IMR-90 (cell line): ENCODE measurements around the gene CGB1. TPM values are rescaled to one million over a fixed set of nuclear protein-coding genes. Genes with fewer than 3 reads are reported as not detected.

ENCODE experiments used
- ATAC-seq: fragments of 200-7000 bp; cut with Tn5 transposase; 2 replicates; pipeline ENCODE4 v1.9.1; 2020; ENCODE audit warnings: low read depth, mild to moderate bottlenecking, moderate library complexity
- BruUV-seq: library from RNA; stranded (reverse); fragments of 400-500 nt; replicated peaks from 2 replicates; lab custom pipeline; 2021; lab: Mats Ljungman, UMichigan
- CTCF ChIA-PET: fragments of 300-600 bp; formaldehyde crosslinking; extraction: SDS; loops from one replicate; lab custom pipeline; 2021; ENCODE audit warnings: antibody characterized with exemption; lab: Yijun Ruan, JAX
- POLR2A ChIA-PET: fragments of 300-600 bp; sonication (Branson Sonifier 250); formaldehyde crosslinking; loops from one replicate; lab custom pipeline; 2022; ENCODE audit warnings: antibody characterized with exemption; ENCODE audit not compliant: unreplicated experiment; lab: Charles Lee
- DNase-seq: peaks from one replicate; pipeline ENCODE4 v3.0.0; 2013
- H2AFZ ChIP-seq: replicated peaks from 2 replicates; pipeline ENCODE3; 2013; ENCODE audit warnings: low read length, mild to moderate bottlenecking; ENCODE audit not compliant: poor library complexity
- H2AK5ac ChIP-seq: 2 replicates; pipeline ENCODE4 v1.6.1; 2013; ENCODE audit warnings: low read depth, low read length, inconsistent platforms
- H2AK9ac ChIP-seq: replicated peaks from 2 replicates; pipeline ENCODE3; 2013; ENCODE audit warnings: mild to moderate bottlenecking, low read depth, low read length, moderate library complexity; ENCODE audit not compliant: poor library complexity
- H2BK120ac ChIP-seq: 2 replicates; pipeline ENCODE4 v1.6.1; 2013; ENCODE audit warnings: low read depth, low read length, inconsistent platforms
- H2BK15ac ChIP-seq: 3 replicates; pipeline ENCODE4 v1.6.1; 2013; ENCODE audit warnings: low read depth, low read length, inconsistent platforms
- H2BK20ac ChIP-seq: 2 replicates; pipeline ENCODE4 v1.6.1; 2013; ENCODE audit warnings: low read depth, mild to moderate bottlenecking, inconsistent platforms, low read length, moderate library complexity
- H2BK5ac ChIP-seq: 2 replicates; pipeline ENCODE4 v1.6.1; 2013; ENCODE audit warnings: mild to moderate bottlenecking, low read depth, low read length, inconsistent platforms; ENCODE audit not compliant: poor library complexity, severe bottlenecking
- H3K14ac ChIP-seq: replicated peaks from 2 replicates; pipeline ENCODE4 v1.6.1; 2013; ENCODE audit warnings: low read depth, low read length, inconsistent platforms
- H3K18ac ChIP-seq: 2 replicates; pipeline ENCODE4 v1.6.1; 2013; ENCODE audit warnings: low read depth, low read length, control low read depth
- H3K23ac ChIP-seq: 2 replicates; pipeline ENCODE4 v1.6.1; 2013; ENCODE audit warnings: low read depth, low read length, inconsistent platforms
- H3K27ac ChIP-seq: 2 replicates; pipeline ENCODE4 v1.5.1; 2013; ENCODE audit warnings: mild to moderate bottlenecking, control low read depth, low read length; ENCODE audit not compliant: insufficient read depth
- H3K27me3 ChIP-seq: 2 replicates; pipeline ENCODE4 v1.6.1; 2013; ENCODE audit warnings: low read length; ENCODE audit not compliant: control insufficient read depth, insufficient read depth
- H3K36me3 ChIP-seq: 2 replicates; pipeline ENCODE4 v1.6.1; 2013; ENCODE audit warnings: low read length, mixed read lengths; ENCODE audit not compliant: control insufficient read depth, insufficient read depth
- H3K4ac ChIP-seq: 2 replicates; pipeline ENCODE4 v1.6.1; 2013; ENCODE audit warnings: low read depth, low read length, inconsistent platforms
- H3K4me1 ChIP-seq: 2 replicates; pipeline ENCODE4 v1.6.1; 2013; ENCODE audit warnings: low read length, mixed read lengths; ENCODE audit not compliant: control insufficient read depth, insufficient read depth
- H3K4me2 ChIP-seq: 2 replicates; pipeline ENCODE4 v1.6.1; 2013; ENCODE audit warnings: low read depth, mild to moderate bottlenecking, control low read depth, low read length, moderate library complexity
- H3K4me3 ChIP-seq: 2 replicates; pipeline ENCODE4 v1.5.1; 2013; ENCODE audit warnings: low read depth, mild to moderate bottlenecking, control low read depth, low read length, moderate library complexity; ENCODE audit not compliant: insufficient read depth
- H3K56ac ChIP-seq: 2 replicates; pipeline ENCODE4 v1.6.1; 2013; ENCODE audit warnings: low read length, inconsistent platforms; ENCODE audit not compliant: insufficient read depth; ENCODE audit errors: extremely low read depth
- H3K79me1 ChIP-seq, 2 experiments: 2 replicates each; pipeline ENCODE4 v1.6.1; 2013; ENCODE audit warnings: low read length in 2 of 2, inconsistent platforms in 1 of 2, low read depth in 1 of 2
- H3K9ac ChIP-seq: 2 replicates; pipeline ENCODE4 v1.6.1; 2013; ENCODE audit warnings: low read depth, low read length, control low read depth
- H3K9me1 ChIP-seq: 2 replicates; pipeline ENCODE4 v1.6.1; 2013; ENCODE audit warnings: low read length, inconsistent platforms; ENCODE audit not compliant: insufficient read depth
- H3K9me3 ChIP-seq: 2 replicates; pipeline ENCODE4 v1.6.1; 2013; ENCODE audit warnings: low read length; ENCODE audit not compliant: control insufficient read depth, insufficient read depth
- H4K20me1 ChIP-seq: 2 replicates; pipeline ENCODE4 v1.6.1; 2013; ENCODE audit warnings: low read length, inconsistent platforms; ENCODE audit not compliant: insufficient read depth
- H4K5ac ChIP-seq: 2 replicates; pipeline ENCODE4 v1.6.1; 2013; ENCODE audit warnings: mild to moderate bottlenecking, low read depth, low read length, control low read depth
- H4K8ac ChIP-seq, 2 experiments: 2 replicates each; pipeline ENCODE4 v1.6.1; 2013; ENCODE audit warnings: low read depth in 2 of 2, low read length in 2 of 2, control low read depth in 1 of 2, inconsistent platforms in 1 of 2
- H4K91ac ChIP-seq: 2 replicates; pipeline ENCODE4 v1.6.1; 2013; ENCODE audit warnings: low read depth, low read length, inconsistent platforms; ENCODE audit not compliant: insufficient read depth
- BHLHE40 ChIP-seq: fragments of 150-350 bp; IDR thresholded peaks from 2 replicates; pipeline ENCODE4 v1.6.1; 2016; ENCODE audit warnings: mild to moderate bottlenecking, low read depth, low read length
- CEBPB ChIP-seq: IDR thresholded peaks from 2 replicates; pipeline ENCODE4 v1.6.1; 2012; ENCODE audit warnings: low read depth, low read length, improper control_type of control experiment
- CHD1 ChIP-seq: IDR thresholded peaks from 2 replicates; pipeline ENCODE4 v1.6.1; 2012; ENCODE audit warnings: low read depth, low read length, improper control_type of control experiment
- CTCF ChIP-seq: conservative IDR thresholded peaks from 2 replicates; pipeline ENCODE4 v1.5.1; 2012; ENCODE audit warnings: mild to moderate bottlenecking, low read depth, low read length, improper control_type of control experiment
- ELK1 ChIP-seq: fragments of 150-350 bp; IDR thresholded peaks from 2 replicates; pipeline ENCODE4 v1.6.1; 2016; ENCODE audit warnings: low read depth, mild to moderate bottlenecking, low read length, moderate library complexity, borderline replicate concordance
- FOS ChIP-seq: fragments of 150-350 bp; IDR thresholded peaks from 2 replicates; pipeline ENCODE4 v1.6.1; 2016; ENCODE audit warnings: low read depth, low read length
- MAFK ChIP-seq: IDR thresholded peaks from 2 replicates; pipeline ENCODE4 v1.6.1; 2012; ENCODE audit warnings: low read depth, low read length, improper control_type of control experiment
- MAZ ChIP-seq: IDR thresholded peaks from 2 replicates; pipeline ENCODE4 v1.6.1; 2012; ENCODE audit warnings: low read depth, mild to moderate bottlenecking, low read length, improper control_type of control experiment, moderate library complexity, borderline replicate concordance
- MXI1 ChIP-seq: IDR thresholded peaks from 2 replicates; pipeline ENCODE4 v1.6.1; 2012; ENCODE audit warnings: low read depth, mild to moderate bottlenecking, low read length, moderate library complexity, borderline replicate concordance
- NFE2L2 ChIP-seq: fragments of 150-350 bp; IDR thresholded peaks from 2 replicates; pipeline ENCODE4 v1.6.1; 2016; ENCODE audit warnings: low read depth, mild to moderate bottlenecking, low read length
- POLR2A ChIP-seq: IDR thresholded peaks from 2 replicates; pipeline ENCODE4 v1.6.1; 2012; ENCODE audit warnings: mild to moderate bottlenecking, low read depth, low read length
- RAD21 ChIP-seq: IDR thresholded peaks from 2 replicates; pipeline ENCODE4 v1.6.1; 2012; ENCODE audit warnings: low read length, improper control_type of control experiment
- RCOR1 ChIP-seq: IDR thresholded peaks from 2 replicates; pipeline ENCODE4 v1.6.1; 2012; ENCODE audit warnings: mild to moderate bottlenecking, low read length, improper control_type of control experiment; ENCODE audit not compliant: insufficient replicate concordance
- RFX5 ChIP-seq: IDR thresholded peaks from 2 replicates; pipeline ENCODE4 v1.8.0; 2012; ENCODE audit warnings: low read depth, mild to moderate bottlenecking, low read length, moderate library complexity
- SMC3 ChIP-seq: fragments of 150-350 bp; IDR thresholded peaks from 2 replicates; pipeline ENCODE4 v1.6.1; 2016; ENCODE audit warnings: low read depth, mild to moderate bottlenecking, antibody characterized with exemption, low read length, moderate library complexity
- USF2 ChIP-seq: fragments of 150-350 bp; IDR thresholded peaks from 2 replicates; pipeline ENCODE4 v1.6.1; 2017; ENCODE audit warnings: mild to moderate bottlenecking, antibody characterized with exemption, low read length, low read depth
- WGBS, 2 experiments: methylation state at CpG; one replicate each; pipeline versions ENCODE4 v1.1.5 to v1.1.7; 2013; ENCODE audit warnings: missing lambda C conversion rate in 2 of 2; ENCODE audit not compliant: insufficient read length in 1 of 2; ENCODE audit errors: extremely low coverage in 2 of 2; 5-methylcytosine and 5-hydroxymethylcytosine counted together
- dilution Hi-C: fragments of 300-500 bp; cut with HindIII; formaldehyde crosslinking; loops from one replicate; pipeline ENCODE4 v1.14.3; 2018; ENCODE audit warnings: low sequenced_read_pairs; ENCODE audit not compliant: unreplicated experiment
- in situ Hi-C: fragments of 300-500 bp; cut with MboI; formaldehyde crosslinking; loops from 3 replicates; pipeline ENCODE4 v1.14.3; 2019; ENCODE audit warnings: low sequenced_read_pairs, inconsistent platforms, mixed read lengths
- intact Hi-C: fragments of 100-400 bp; cut with micrococcal nuclease; formaldehyde crosslinking; loops from 2 replicates; pipeline ENCODE4 v1.10.0; 2022
- polyA plus RNA-seq, 3 experiments: library from polyadenylated mRNA; depleted of rRNA; stranded (reverse); fragments of >200 nt; gene quantifications; 2 replicates each; pipeline ENCODE4 v1.2.3, GENCODE V29; 2012; ENCODE audit warnings: low replicate concordance in 1 of 3
- total RNA-seq: library from RNA; depleted of rRNA; stranded (reverse); fragments of >200 nt; gene quantifications from 2 replicates; pipeline ENCODE4 v1.2.3, GENCODE V29; 2012

The CGB1 gene
- total and polyA plus RNA-seq, 2 of the 4 experiments (the other 2 are of a cell fraction): not detected

GRCh38 chr19:49085868-49086232 lies 49.2 kb upstream of the CGB1 start:
- H3K4me2 ChIP-seq: peak overlapping the region; percentile 86
- H3K14ac ChIP-seq: peak overlapping the region; percentile 89
- H3K23ac ChIP-seq: peak overlapping the region; percentile 74
- no peaks in the 10 kb centered on the region for H3K9me3 ChIP-seq
- H4K91ac ChIP-seq: peak overlapping the region; percentile 84; the same call in 1 of the 2 replicates
- peak overlapping the region; percentile 71 to 95; a peak in 3 of 4 replicates for H4K8ac ChIP-seq
- no peak for DNase-seq
- H3K36me3 ChIP-seq: peaks cover 26% of the 10 kb centered on the region
- H3K27me3 ChIP-seq: no peaks in the 10 kb centered on the region
- dilution Hi-C loops (no loop called here), in situ Hi-C loops (no loop called here), intact Hi-C loops (no loop called here)
- peaks cover 50% of the 10 kb centered on the region for H4K20me1 ChIP-seq
- H2AK5ac ChIP-seq: peak overlapping the region; percentile 57
- peak overlapping the region; percentile 42 for H2BK5ac ChIP-seq
- H2AK9ac ChIP-seq: peak overlapping the region; percentile 84
- no peak for ATAC-seq
- H4K5ac ChIP-seq: peak overlapping the region; percentile 19; the same call in 1 of the 2 replicates
- H3K9ac ChIP-seq: peak overlapping the region; percentile 86
- no peak overlapping the region for H2BK120ac ChIP-seq
- BruUV-seq: TSS peak; percentile 41
- H2BK20ac ChIP-seq: no peak overlapping the region
- peak overlapping the region; percentile 72 for H3K56ac ChIP-seq
- peak overlapping the region; percentile 69 for H3K4me3 ChIP-seq
- no peak for TF ChIP-seq RAD21
- no peak for TF ChIP-seq MXI1
- TF ChIP-seq USF2: no peak
- TF ChIP-seq MAZ: no peak
- TF ChIP-seq BHLHE40: no peak
- no peak for TF ChIP-seq CEBPB
- TF ChIP-seq CTCF: no peak
- no peak for TF ChIP-seq RCOR1
- TF ChIP-seq SMC3: no peak
- TF ChIP-seq RFX5: no peak
- TF ChIP-seq MAFK: no peak
- TF ChIP-seq ELK1: no peak
- TF ChIP-seq FOS: no peak
- no peak for TF ChIP-seq POLR2A
- TF ChIP-seq CHD1: no peak
- TF ChIP-seq NFE2L2: no peak
- peaks cover 11 to 37% of the 10 kb centered on the region in 2 experiments for H3K79me1 ChIP-seq
- ChIA-PET POLR2A (no interaction called here), CTCF (no interaction called here)
- H3K18ac ChIP-seq: 0 out of 2 replicates have a peak overlapping the region, but pooled peaks have one; percentile 10
- WGBS, 2 experiments: 1% methylated on average over 14 of the region's 14 CpGs; no CpG with 5 or more reads in 1 of the 2 experiments
- 0 out of 2 replicates have a peak, but pooled peaks cover 2% of the 10 kb centered on the region for H3K9me1 ChIP-seq
- peak overlapping the region; percentile 91 for H3K4ac ChIP-seq
- H3K27ac ChIP-seq: peak overlapping the region; percentile 89
- H2BK15ac ChIP-seq: no peak overlapping the region
- peak overlapping the region; percentile 88 for H2AFZ ChIP-seq
- H3K4me1 ChIP-seq: peaks cover 6% of the 10 kb centered on the region
